AG10803 (cell line): Measurements from ENCODE around the gene RMI2.
"Not testable (repeated sequence)": the region's sequence is repeated elsewhere in the genome, so short reads cannot be mapped to it uniquely, and the experiment has no call there.

Experiments used
- DNase-seq: peaks from one replicate; pipeline ENCODE4 v3.0.0; 2010; ENCODE audit warnings: low read depth
- H3K4me3 ChIP-seq: 2 replicates; pipeline ENCODE4 v1.5.1; 2011; ENCODE audit warnings: mild to moderate bottlenecking, low read length, control low read depth
- CTCF ChIP-seq: conservative IDR thresholded peaks from 2 replicates; pipeline ENCODE4 v1.5.1; 2011; ENCODE audit warnings: mild to moderate bottlenecking, low read length, control low read depth, inconsistent platforms

The RMI2 gene

GRCh38 chr16:11370084-11370931 is 25.0 kb downstream of the RMI2 start:
- no peak overlapping the region for H3K4me3 ChIP-seq
- DNase-seq = peak; percentile 11
- no peak for TF ChIP-seq CTCF

GRCh38 chr16:11370932-11371279 is 25.6 kb downstream of the RMI2 start:
- not testable (repeated sequence) for H3K4me3 ChIP-seq

GRCh38 chr16:11372073-11372828 is 27.0 kb downstream of the RMI2 start:
- H3K4me3 ChIP-seq = no peak overlapping the region
- TF ChIP-seq CTCF = no peak
- DNase-seq = no peak

More at GRCh38 chr16:11370932-11371279, 25.6 kb downstream of the RMI2 start:
- not testable (repeated sequence) for DNase-seq

GRCh38 chr16:11372829-11373306 is 27.6 kb downstream of the RMI2 start:
- no peak for DNase-seq
- TF ChIP-seq CTCF = no peak
- H3K4me3 ChIP-seq = no peak overlapping the region

- H3K4me3 ChIP-seq = no peak overlapping the region
- DNase-seq = no peak
- TF ChIP-seq CTCF = no peak
Observed at GRCh38 chr16:11374255-11374654, 29.0 kb downstream of the RMI2 start.

GRCh38 chr16:11377154-11377553 is 31.9 kb downstream of the RMI2 start:
- no peak overlapping the region for H3K4me3 ChIP-seq
- peak; percentile 33 for DNase-seq
- TF ChIP-seq CTCF = no peak

- DNase-seq, H3K4me3 ChIP-seq: not testable (repeated sequence)
Observed at GRCh38 chr16:11378951-11379350, 33.7 kb downstream of the RMI2 start.

- DNase-seq = peak; percentile 25
- no peak for TF ChIP-seq CTCF
- H3K4me3 ChIP-seq = no peak overlapping the region
Observed at GRCh38 chr16:11379420-11379819, 34.2 kb downstream of the RMI2 start.
